ENCODE results near the gene HIP1R. TPM values are rescaled to one million over a fixed set of nuclear protein-coding genes. Genes with fewer than 3 reads are reported as not detected.

HIP1R gene
- total RNA-seq, 1 experiment from 2014 or later, result 44.6 TPM

DNA sequence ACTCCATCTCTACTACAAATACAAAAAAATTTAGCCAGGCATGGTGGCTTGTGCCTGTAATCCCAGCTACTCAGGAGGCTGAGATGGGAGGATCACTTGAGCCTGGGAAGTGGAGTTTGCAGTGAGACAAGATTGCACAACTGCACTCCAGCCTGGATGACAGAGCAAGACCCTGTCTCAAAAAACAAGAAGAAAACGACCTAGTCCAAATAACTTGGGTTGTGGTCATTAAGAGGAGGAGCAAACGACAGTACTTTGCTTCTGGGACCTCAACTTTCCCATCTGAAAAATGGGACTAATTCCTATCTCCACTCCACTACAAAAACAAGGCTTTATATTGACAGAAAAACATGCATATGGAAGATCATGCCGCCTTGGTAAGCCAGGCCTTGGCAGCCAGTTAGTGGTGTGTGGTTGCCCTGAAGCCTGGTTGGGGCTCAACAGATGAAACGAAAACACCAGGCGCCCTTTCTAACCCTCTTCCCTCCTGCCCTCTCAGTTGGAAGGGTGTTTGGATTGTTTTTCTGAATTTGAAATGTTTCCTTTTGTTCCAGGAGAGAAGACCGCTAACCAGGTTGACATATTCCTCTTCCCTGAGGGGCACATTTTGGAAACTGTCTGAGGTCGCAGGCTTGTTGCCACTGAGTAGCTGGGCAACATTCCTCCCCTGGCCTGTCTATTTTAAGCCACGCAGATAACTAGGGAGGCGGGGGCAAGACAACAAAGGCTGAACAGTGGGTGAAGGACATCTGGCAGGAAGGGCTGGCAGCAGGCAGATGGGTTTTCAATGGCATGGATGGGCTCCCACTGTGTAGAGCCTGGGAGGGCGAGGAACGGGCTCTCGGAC, 74.4 kb downstream of the HIP1R start:
- no TSS peak for BruUV-seq (replicated peaks)
- TF ChIP-seq CTCF (IDR thresholded peaks at IDR 0.05; ENCODE audit: unreplicated experiment), result no peak
- no peak overlapping the region for H3K4me3 Mint-ChIP-seq (ENCODE audit: unreplicated experiment)
- POLR2A ChIA-PET, result interaction anchor here (0.6 to 1.1 kb wide), 3 partner anchors 8 to 356 kb away, joined by 3 read pairs; no protein-coding TSS in a partner anchor
- DNase-seq (ENCODE audit: unreplicated experiment), result no peak
- CTCF ChIA-PET, result interaction anchor here (0.6 to 1.2 kb wide), 4 partner anchors 9 to 51 kb away, joined by 3 to 6 read pairs (median 4); no protein-coding TSS in a partner anchor
- H3K27ac Mint-ChIP-seq (ENCODE audit: low read depth, unreplicated experiment), result no peak overlapping the region
- no peaks in the 10 kb centered on the region for H3K36me3 Mint-ChIP-seq (ENCODE audit: insufficient read depth, unreplicated experiment)
- H3K4me1 Mint-ChIP-seq (ENCODE audit: insufficient read depth, unreplicated experiment), result no peaks in the 10 kb centered on the region
- no peaks in the 10 kb centered on the region for H3K9me3 Mint-ChIP-seq (ENCODE audit: unreplicated experiment)
- intact Hi-C loops (cut with micrococcal nuclease), result no loop called here
- no peaks in the 10 kb centered on the region for H3K27me3 Mint-ChIP-seq (ENCODE audit: insufficient read depth, unreplicated experiment)

Other genes starting within 250 kb of the HIP1R start
- gene HCAR2, start 132.1 kb upstream of the HIP1R start, total RNA-seq (2022), result 0.19 TPM in 1 of 2 replicates, not detected in the other
- not detected in 2 replicates for gene HCAR3, start 118.6 kb upstream of the HIP1R start, total RNA-seq (2022)
- not detected in 2 replicates for gene HCAR1, start 104.6 kb upstream of the HIP1R start, total RNA-seq (2022)
- gene DENR, start 82.6 kb upstream of the HIP1R start, total RNA-seq (2022), result 87.9 and 104 TPM in 2 replicates
- 0.51 and 0.81 TPM in 2 replicates for gene CCDC62, start 60.9 kb upstream of the HIP1R start, total RNA-seq (2022)
- gene VPS37B, start 60.7 kb downstream of the HIP1R start, total RNA-seq (2022), result 33.8 and 37.6 TPM in 2 replicates
- gene ABCB9, start 131.0 kb downstream of the HIP1R start, total RNA-seq (2022), result 1.6 and 3.2 TPM in 2 replicates
- gene OGFOD2, start 139.8 kb downstream of the HIP1R start, total RNA-seq (2022), result 17.5 and 22.5 TPM in 2 replicates
- gene ARL6IP4, start 145.2 kb downstream of the HIP1R start, total RNA-seq (2022), result 198 and 238 TPM in 2 replicates

Data from MCF 10A (cell line).